Heart left ventricle (tissue), 16 donors: ENCODE measurements around the gene FAM171A1. TPM values are rescaled to one million over a fixed set of nuclear protein-coding genes. Genes with fewer than 3 reads are reported as not detected.

Experiments
- ATAC-seq, 4 donors: fragments of 200-7000 bp; cut with Tn5 transposase; one replicate each; pipeline ENCODE4 v1.9.1; 2020 to 2022; ENCODE audit warnings: moderate library complexity in 4 of 4, mild to moderate bottlenecking in 3 of 4, moderate number of reproducible peaks in 1 of 4
- DNase-seq, 5 donors: peaks; one replicate each; pipeline ENCODE4 v3.0.0-alpha.2; 2020
- H3K27ac ChIP-seq, 12 donors: fragments of 200-600 bp; sonication (generic) in 4 of 12; one replicate each; pipeline versions ENCODE4 v1.5.0 to v1.8.0; 2016 to 2022; ENCODE audit warnings: mild to moderate bottlenecking in 2 of 12
- H3K27me3 ChIP-seq, 9 donors: fragments of 200-600 bp; sonication (generic) in 2 of 9; one replicate each; pipeline versions ENCODE4 v1.5.1 to v1.8.0; 2016 to 2022; ENCODE audit warnings: mild to moderate bottlenecking in 3 of 9
- H3K36me3 ChIP-seq, 9 donors: fragments of 200-600 bp; sonication (generic) in 2 of 9; one replicate each; pipeline versions ENCODE4 v1.5.0 to v1.8.0; 2018 to 2022; ENCODE audit warnings: mild to moderate bottlenecking in 2 of 9
- H3K4me1 ChIP-seq, 12 donors: fragments of 200-600 bp; sonication (generic) in 4 of 12; one replicate each; pipeline versions ENCODE4 v1.5.0 to v1.8.0; 2016 to 2022; ENCODE audit warnings: mild to moderate bottlenecking in 3 of 12
- H3K4me3 ChIP-seq, 12 donors: fragments of 200-600 bp; sonication (generic) in 4 of 12; one replicate each; pipeline versions ENCODE4 v1.5.0 to v1.8.0; 2017 to 2022; ENCODE audit warnings: mild to moderate bottlenecking in 9 of 12, moderate library complexity in 4 of 12
- H3K9me3 ChIP-seq, 12 donors: fragments of 200-600 bp; sonication (generic) in 4 of 12; one replicate each; pipeline versions ENCODE4 v1.5.0 to v1.8.0; 2016 to 2022; ENCODE audit warnings: mild to moderate bottlenecking in 1 of 12
- CTCF ChIP-seq, 12 donors: fragments of 200-600 bp; sonication (generic) in 4 of 12; IDR thresholded peaks; one replicate each; pipeline versions ENCODE4 v1.5.0 to v1.8.0; 2018 to 2022; ENCODE audit warnings: antibody characterized with exemption in 12 of 12, mild to moderate bottlenecking in 5 of 12
- POLR2A ChIP-seq, 2 donors: fragments of 450-650 bp; IDR thresholded peaks; one replicate each; pipeline ENCODE4 v1.6.1; 2017; ENCODE audit warnings: antibody characterized with exemption in 2 of 2, mild to moderate bottlenecking in 2 of 2, moderate library complexity in 2 of 2
- WGBS, 4 donors: extraction: QIAGEN DNeasy Blood & Tissue Kit in 2 of 4; methylation state at CpG; one replicate each; pipeline versions ENCODE4 v1.1.5 to v1.1.7; 2013 to 2018; 5-methylcytosine and 5-hydroxymethylcytosine counted together
- intact Hi-C, 10 donors: fragments of 100-400 bp; cut with DNase I; formaldehyde crosslinking; loops; one replicate each; pipeline versions ENCODE4 v1.11.1 to v1.14.2; 2022
- polyA plus RNA-seq, 2 donors: library from polyadenylated mRNA; stranded (reverse); fragments of 200-250 nt; gene quantifications; one replicate each; pipeline ENCODE4 v1.2.3, GENCODE V29; 2013
- total RNA-seq, 9 donors: library from RNA; depleted of rRNA in 2 of 9; stranded (reverse); fragments of >200 nt in 2 of 9; fragmentation: NEBNext Ultra II Directional in 3 of 9; extraction: Animal tissue kit (Norgen Biotek cat#: 25700) in 3 of 9; gene quantifications; one replicate each; pipeline versions ENCODE4 v1.1.0 to v1.2.4, GENCODE V29; 2016 to 2023
- donor health status: ischemic (EF 13 %, LVEDD 7.1; RV severe dilation, severe dysfunction).
- donor health status: healthy with polysubstance abuse.
- donor health status: DM: no; HTN: yes; CAD: no.
- donor health status: DM: no; HTN: no; CAD: no.
- donor health status: ischemic (EF 25% LVEDD 6.9; RV normal size, moderate dysfunction).
- donor health status: ischemic (EF 25% LVEDD 5.7; RV mildly dilated, moderate dysfunction).
- donor health status: healthy.
- donor health status: DM: yes; HTN: yes; CAD: no.
- donor health status: ischemic (EF 35%, LVEDD 5.7; RV mildly dilated, moderate dysfunction).
- donor health status: nonischemic (EF 11% LVEDD 7.7; RV severe dilation, severe dysfunction).
- donor health status: DM: yes; HTN: yes; CAD: no.
- donor health status: PGD.
- donor health status: ischemic (EF 29% LVEDD 5.4; RV normal size, mild dysfunction).
- donor health status: nonischemic (EF 23%, LVEDD 6.1; RV moderate dilation, normal function).

The FAM171A1 gene
- total and polyA plus RNA-seq, 11 donors, result 4.1 to 18.0 (median 9.8) TPM

GRCh38 chr10:15360566-15360965 is 10.5 kb downstream of the FAM171A1 start:
- no peaks in the 10 kb centered on the region for H3K9me3 ChIP-seq
- WGBS, 4 donors, result 86 to 97% (median 89%) methylated on average over 4 of the region's 4 CpGs
- no peak overlapping the region for H3K27ac ChIP-seq
- peaks cover 0 to 3% (median 0%) of the 10 kb centered on the region in 12 donors for H3K4me1 ChIP-seq
- ATAC-seq, result no peak
- intact Hi-C loops, result no loop called here
- DNase-seq, result no peak
- TF ChIP-seq POLR2A (IDR thresholded peaks at IDR 0.05), result no peak
- TF ChIP-seq CTCF (IDR thresholded peaks at IDR 0.05), result no peak
- no peaks in the 10 kb centered on the region for H3K27me3 ChIP-seq
- H3K4me3 ChIP-seq, result no peak overlapping the region
- H3K36me3 ChIP-seq, result no peaks in the 10 kb centered on the region

GRCh38 chr10:15353471-15354017 is 17.5 kb downstream of the FAM171A1 start:
- Histone ChIP-seq H3K27me3 (no peaks in the 10 kb centered on the region), H3K9me3 (no peaks in the 10 kb centered on the region), H3K36me3 (no peaks in the 10 kb centered on the region), H3K27ac (no peak overlapping the region), H3K4me1 (peaks cover 0 to 10% (median 1%) of the 10 kb centered on the region in 12 donors), H3K4me3 (no peak overlapping the region)
- 82 to 86% (median 84%) methylated on average over 7 to 8 of the region's 8 CpGs for WGBS, 4 donors
- ATAC-seq, result no peak
- DNase-seq, result no peak
- TF ChIP-seq CTCF (IDR thresholded peaks at IDR 0.05), result no peak
- intact Hi-C loops, result no loop called here

GRCh38 chr10:15352836-15353235 is 18.3 kb downstream of the FAM171A1 start:
- Histone ChIP-seq H3K27ac (no peak overlapping the region), H3K36me3 (no peaks in the 10 kb centered on the region), H3K27me3 (no peaks in the 10 kb centered on the region), H3K4me3 (no peak overlapping the region), H3K4me1 (peaks cover 0 to 14% (median 1%) of the 10 kb centered on the region in 12 donors), H3K9me3 (no peaks in the 10 kb centered on the region)
- TF ChIP-seq CTCF (IDR thresholded peaks at IDR 0.05), result no peak
- 93 to 96% (median 93%) methylated on average over 7 of the region's 7 CpGs for WGBS, 4 donors
- ATAC-seq (no peak), DNase-seq (no peak)
- intact Hi-C loops, result no loop called here

GRCh38 chr10:15352201-15352600 is 18.9 kb downstream of the FAM171A1 start:
- Histone ChIP-seq H3K4me1 (peaks cover 0 to 17% (median 1%) of the 10 kb centered on the region in 12 donors), H3K4me3 (no peak overlapping the region), H3K9me3 (no peaks in the 10 kb centered on the region), H3K27ac (no peak overlapping the region), H3K36me3 (no peaks in the 10 kb centered on the region), H3K27me3 (no peaks in the 10 kb centered on the region)
- TF ChIP-seq POLR2A (IDR thresholded peaks at IDR 0.05), result no peak
- no peak for TF ChIP-seq CTCF (IDR thresholded peaks at IDR 0.05)
- ATAC-seq (no peak), DNase-seq (no peak)
- intact Hi-C loops, result no loop called here
- 78 to 85% (median 82%) methylated on average over 3 of the region's 3 CpGs for WGBS, 4 donors
